DMS153 treated with DMSO at 0.1 percent for 48 hours (cell line): ENCODE results near the gene MLC1.
A peak's percentile ranks its signal among the peaks of the same experiment; 100 is the strongest.

Experiments used
- DNase-seq: peaks from one replicate; lab custom pipeline; 2025; ENCODE audit not compliant: unreplicated experiment; lab: John Stamatoyannopoulos, UW

Gene MLC1

GRCh38 chr22:50039669-50040443, 45.4 kb downstream of the MLC1 start:
- DNase-seq, result no peak

GRCh38 chr22:50035976-50036724, 49.1 kb downstream of the MLC1 start:
- DNase-seq, result no peak

GRCh38 chr22:50035131-50035881, 49.9 kb downstream of the MLC1 start:
- DNase-seq, result no peak

- DNase-seq, result no peak
These were observed 50.8 kb downstream of the MLC1 start for GRCh38 chr22:50034126-50035081.

GRCh38 chr22:50032941-50033601, 52.2 kb downstream of the MLC1 start:
- no peak for DNase-seq

GRCh38 chr22:50032109-50032871, 52.9 kb downstream of the MLC1 start:
- no peak for DNase-seq

GRCh38 chr22:50031189-50032091, 53.8 kb downstream of the MLC1 start:
- DNase-seq, result no peak

- peak; percentile 84 for DNase-seq
These were observed 54.7 kb downstream of the MLC1 start for GRCh38 chr22:50030297-50031188.

- DNase-seq, result no peak
These were observed 57.3 kb downstream of the MLC1 start for GRCh38 chr22:50027639-50028537.

GRCh38 chr22:50025993-50026392, 59.2 kb downstream of the MLC1 start:
- no peak for DNase-seq

- no peak for DNase-seq
These were observed 62.9 kb downstream of the MLC1 start for GRCh38 chr22:50022171-50022819.

GRCh38 chr22:50020606-50021005, 64.6 kb downstream of the MLC1 start:
- DNase-seq, result no peak

- DNase-seq, result no peak
These were observed 65.9 kb downstream of the MLC1 start for GRCh38 chr22:50019316-50019715.

GRCh38 chr22:50018608-50019285, 66.5 kb downstream of the MLC1 start:
- DNase-seq, result no peak

GRCh38 chr22:50017701-50018224, 67.5 kb downstream of the MLC1 start:
- DNase-seq, result no peak
